ENCODE results near the gene PAK1. TPM values are rescaled to one million over a fixed set of nuclear protein-coding genes. Genes with fewer than 3 reads are reported as not detected.
"Not testable (repeated sequence)": the region's sequence is repeated elsewhere in the genome, so short reads cannot be mapped to it uniquely, and the experiment has no call there.

The PAK1 gene
- total and polyA plus RNA-seq, 2 donors (not counting 1 experiment from before 2014, with no cell fraction given) = 11.9 to 23.4 TPM

- no peak overlapping the region for H3K4me3 Mint-ChIP-seq
- H3K27ac Mint-ChIP-seq = no peak overlapping the region
- ChIA-PET POLR2A (no interaction called here), CTCF (no interaction called here)
- H3K4me1 Mint-ChIP-seq = no peaks in the 10 kb centered on the region
- H3K27me3 Mint-ChIP-seq = peaks cover 24% of the 10 kb centered on the region
- H4K20me1 ChIP-seq (ENCODE audit: control insufficient read depth, insufficient read depth, low read length, poor library complexity, severe bottlenecking) = no peaks in the 10 kb centered on the region
- no peaks in the 10 kb centered on the region for H3K4me1 ChIP-seq (ENCODE audit: control insufficient read depth in 2 of 2, insufficient read depth in 2 of 2, low read length in 2 of 2)
- H3K4me2 ChIP-seq (replicated peaks; ENCODE audit: low read depth, low read length, poor library complexity, severe bottlenecking) = no peak overlapping the region
- H3K4me3 ChIP-seq (ENCODE audit: control extremely low read depth in 1 of 5, extremely low read depth in 1 of 5, insufficient read depth in 1 of 5, low read depth in 2 of 5, low read length in 4 of 5) = no peak overlapping the region
- H3K9me3 Mint-ChIP-seq (ENCODE audit: insufficient read depth) = no peaks in the 10 kb centered on the region
- DNase-seq = no peak
- no peaks in the 10 kb centered on the region for H3K36me3 ChIP-seq (replicated peaks in 1 of 2; ENCODE audit: control extremely low read depth in 1 of 2, control insufficient read depth in 1 of 2, extremely low read depth in 1 of 2, insufficient read depth in 2 of 2, low read length in 1 of 2)
- H3K9me3 ChIP-seq (ENCODE audit: control extremely low read depth in 1 of 3, control insufficient read depth in 2 of 3, insufficient read depth in 1 of 3, low read length in 2 of 3) = no peaks in the 10 kb centered on the region
- no peaks in the 10 kb centered on the region for H3K79me2 ChIP-seq (ENCODE audit: control insufficient read depth, insufficient read depth, low read length)
- no peak for ATAC-seq (ENCODE audit: low read depth)
- no peak overlapping the region for H3K9ac ChIP-seq (ENCODE audit: low read length)
- intact Hi-C loops (cut with micrococcal nuclease) = no loop called here
- TF ChIP-seq EZH2 (IDR thresholded peaks at IDR 0.05; ENCODE audit: borderline replicate concordance, insufficient read depth, low read depth, low read length, poor library complexity, severe bottlenecking) = no peak
- no peak for TF ChIP-seq CTCF (IDR thresholded peaks at IDR 0.05)
- WGBS (ENCODE audit: insufficient coverage) = no CpG with 5 or more reads among the region's 1 CpG
- no peak overlapping the region for H3K27ac ChIP-seq (ENCODE audit: low read length in 2 of 2)
- no peaks in the 10 kb centered on the region for H3K27me3 ChIP-seq (replicated peaks in 1 of 4; ENCODE audit: control extremely low read depth in 1 of 4, control insufficient read depth in 3 of 4, insufficient read depth in 4 of 4, low read length in 3 of 4)
- no peak overlapping the region for H2AFZ ChIP-seq (ENCODE audit: insufficient read depth, low read depth, low read length, poor library complexity, severe bottlenecking)
Measured at GRCh38 chr11:77495526-77495925, 21.6 kb upstream of the PAK1 start.

- H3K4me3 ChIP-seq (ENCODE audit: control extremely low read depth in 1 of 5, extremely low read depth in 1 of 5, insufficient read depth in 1 of 5, low read depth in 2 of 5, low read length in 4 of 5); H3K27ac ChIP-seq (ENCODE audit: low read length in 2 of 2); H3K9me3 Mint-ChIP-seq (ENCODE audit: insufficient read depth); DNase-seq; H3K9me3 ChIP-seq (ENCODE audit: control extremely low read depth in 1 of 3, control insufficient read depth in 2 of 3, insufficient read depth in 1 of 3, low read length in 2 of 3); POLR2A ChIA-PET; H3K4me1 Mint-ChIP-seq; H4K20me1 ChIP-seq (ENCODE audit: control insufficient read depth, insufficient read depth, low read length, poor library complexity, severe bottlenecking); intact Hi-C loops (cut with micrococcal nuclease); H2AFZ ChIP-seq (ENCODE audit: insufficient read depth, low read depth, low read length, poor library complexity, severe bottlenecking); H3K4me2 ChIP-seq (replicated peaks; ENCODE audit: low read depth, low read length, poor library complexity, severe bottlenecking); H3K4me3 Mint-ChIP-seq; H3K27me3 ChIP-seq (replicated peaks in 1 of 4; ENCODE audit: control extremely low read depth in 1 of 4, control insufficient read depth in 3 of 4, insufficient read depth in 4 of 4, low read length in 3 of 4); H3K27ac Mint-ChIP-seq; H3K79me2 ChIP-seq (ENCODE audit: control insufficient read depth, insufficient read depth, low read length); H3K36me3 ChIP-seq (replicated peaks in 1 of 2; ENCODE audit: control extremely low read depth in 1 of 2, control insufficient read depth in 1 of 2, extremely low read depth in 1 of 2, insufficient read depth in 2 of 2, low read length in 1 of 2); H3K27me3 Mint-ChIP-seq; H3K9ac ChIP-seq (ENCODE audit: low read length); H3K4me1 ChIP-seq (ENCODE audit: control insufficient read depth in 2 of 2, insufficient read depth in 2 of 2, low read length in 2 of 2); CTCF ChIA-PET; ATAC-seq (ENCODE audit: low read depth): not testable (repeated sequence)
- WGBS (ENCODE audit: insufficient coverage) = no CpG with 5 or more reads among the region's 28 CpGs
Measured at GRCh38 chr11:77490035-77490434, 16.1 kb upstream of the PAK1 start.

Data from B cell (primary cell).